ENCODE results near the gene PNMA8A. TPM values are rescaled to one million over a fixed set of nuclear protein-coding genes. Genes with fewer than 3 reads are reported as not detected.
A peak's percentile ranks its signal among the peaks of the same experiment; 100 is the strongest.

Gene PNMA8A
- total and polyA plus RNA-seq, 2 of the 13 experiments (the other 11 are each of a cell fraction or from before 2014, with no cell fraction given), result 0.13 to 0.51 TPM

DNA sequence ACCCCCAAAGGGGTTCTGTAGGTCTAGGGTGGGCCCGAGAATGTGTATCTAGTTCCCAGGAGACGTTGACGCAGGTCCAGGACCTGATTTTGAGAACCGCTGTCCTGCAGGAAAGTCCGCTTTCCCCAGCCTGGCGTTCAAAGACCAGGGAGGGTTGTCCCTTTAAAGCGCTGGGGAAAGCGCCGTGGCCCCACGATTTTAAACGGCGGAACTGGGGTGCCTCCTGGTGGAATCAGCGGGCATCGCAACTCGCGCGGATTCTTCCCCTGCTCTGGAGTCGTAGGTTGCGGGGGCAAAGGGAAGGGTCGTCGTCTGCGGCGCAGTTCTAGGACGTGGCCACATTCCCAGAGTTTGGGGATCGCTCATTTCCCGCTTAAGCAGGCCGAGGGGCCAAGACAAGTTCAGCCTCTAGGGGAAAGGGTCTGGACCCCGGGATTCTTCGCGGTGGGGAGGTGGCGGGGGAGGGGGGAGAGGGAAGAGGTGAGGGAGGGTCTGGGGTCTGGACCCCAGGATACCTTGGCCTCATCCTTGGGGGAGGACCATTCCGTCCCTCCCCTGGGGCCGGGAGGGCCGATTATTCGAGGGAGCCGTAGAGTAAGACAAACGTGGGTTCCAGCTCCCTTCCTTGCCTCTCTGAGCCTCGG is 16.6 kb upstream of the PNMA8A start (continued):
- TF ChIP-seq SOX6 (IDR thresholded peaks at IDR 0.05), result no peak
- TF ChIP-seq SOX6 (CRISPR knock-in tag; IDR thresholded peaks at IDR 0.05), result peak; percentile 36; the same call in 1 of the 2 replicates
- peak; percentile 47; the same call in 1 of the 2 replicates for TF ChIP-seq ZNF782 (CRISPR knock-in tag; IDR thresholded peaks at IDR 0.05; ENCODE audit: borderline replicate concordance)
- 0 out of 2 replicates have a peak, but pooled peaks have one; percentile 35 for TF ChIP-seq ZNF792 (CRISPR knock-in tag; IDR thresholded peaks at IDR 0.05)
- peak; percentile 89 for TF ChIP-seq SMC3 (IDR thresholded peaks at IDR 0.05; ENCODE audit: low read length)
- TF ChIP-seq SYNCRIP (IDR thresholded peaks at IDR 0.05; ENCODE audit: insufficient read depth, low read depth, low read length), result no peak
- TF ChIP-seq CAMTA2 (CRISPR knock-in tag; IDR thresholded peaks at IDR 0.05; ENCODE audit: borderline replicate concordance), result no peak
- TF ChIP-seq KIAA2018 (CRISPR knock-in tag; IDR thresholded peaks at IDR 0.05; ENCODE audit: borderline replicate concordance), result no peak
- no peak for TF ChIP-seq AHR (CRISPR knock-in tag; IDR thresholded peaks at IDR 0.05)
- no peak for TF ChIP-seq BHLHE40 (IDR thresholded peaks at IDR 0.05; ENCODE audit: low read length)
- no peak for TF ChIP-seq ZNF317 (CRISPR knock-in tag; IDR thresholded peaks at IDR 0.05)
- TF ChIP-seq RAD21 (CRISPR knock-in tag; IDR thresholded peaks at IDR 0.05), result peak; percentile 96
- TF ChIP-seq POGK (CRISPR knock-in tag; conservative IDR thresholded peaks at IDR 0.05), result no peak
- 0 out of 2 replicates have a peak, but pooled peaks have one; percentile 26 for TF ChIP-seq SMAD3 (CRISPR knock-in tag; IDR thresholded peaks at IDR 0.05)
- no peak for TF ChIP-seq BRF2 (CRISPR knock-in tag; IDR thresholded peaks at IDR 0.05)
- peak; percentile 97 for TF ChIP-seq ZFP91 (CRISPR knock-in tag; IDR thresholded peaks at IDR 0.05; ENCODE audit: borderline replicate concordance)
- TF ChIP-seq ARNT (IDR thresholded peaks at IDR 0.05), result no peak
- TF ChIP-seq ZNF331 (CRISPR knock-in tag; IDR thresholded peaks at IDR 0.05), result no peak

Data from HepG2 (cell line).